GDM1 (cell line): ENCODE results near the gene CSGALNACT2.
"Not testable (repeated sequence)": the region's sequence is repeated elsewhere in the genome, so short reads cannot be mapped to it uniquely, and the experiment has no call there.

ENCODE experiments used
- DNase-seq: peaks from one replicate; lab custom pipeline; 2025; lab: John Stamatoyannopoulos, UW

The CSGALNACT2 gene

GRCh38 chr10:43125274-43125845, 12.9 kb upstream of the CSGALNACT2 start:
- no peak for DNase-seq

DNA sequence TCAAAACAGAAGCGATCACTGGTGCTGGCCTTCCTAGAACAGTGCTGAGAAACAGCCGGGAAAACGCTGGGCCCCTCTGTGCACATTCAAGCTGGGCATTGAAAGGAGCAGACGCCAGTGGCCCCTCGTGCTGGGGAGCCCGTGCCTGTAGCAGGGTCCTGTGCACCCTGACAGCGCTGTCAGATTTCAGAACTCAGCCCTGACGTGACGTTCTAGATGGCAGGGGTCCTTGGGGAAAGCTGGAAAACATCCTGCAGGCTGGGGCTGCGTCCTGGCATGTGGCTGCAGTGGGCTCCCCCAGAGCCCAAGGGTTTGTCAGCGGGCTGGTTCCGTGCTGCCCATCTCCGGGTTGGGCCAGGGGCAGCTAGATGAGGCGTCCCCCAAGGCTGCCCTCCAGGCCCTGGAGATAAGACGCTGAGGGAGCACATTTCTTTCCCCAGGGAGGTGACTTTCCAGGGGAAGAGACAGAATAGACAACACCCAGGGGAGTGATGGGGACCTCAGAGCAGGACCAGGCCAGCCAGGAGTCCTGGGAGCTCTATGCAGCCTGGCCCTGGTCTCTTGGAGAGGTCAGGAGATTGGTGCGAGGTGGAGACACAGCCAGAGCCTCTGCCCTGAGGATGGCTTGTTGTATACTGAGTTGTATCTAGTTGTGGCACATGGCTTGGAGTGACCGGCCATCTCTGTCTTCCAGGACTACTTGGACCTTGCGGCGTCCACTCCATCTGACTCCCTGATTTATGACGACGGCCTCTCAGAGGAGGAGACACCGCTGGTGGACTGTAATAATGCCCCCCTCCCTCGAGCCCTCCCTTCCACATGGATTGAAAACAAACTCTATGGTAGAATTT, 12.1 kb upstream of the CSGALNACT2 start:
- no peak for DNase-seq

DNA sequence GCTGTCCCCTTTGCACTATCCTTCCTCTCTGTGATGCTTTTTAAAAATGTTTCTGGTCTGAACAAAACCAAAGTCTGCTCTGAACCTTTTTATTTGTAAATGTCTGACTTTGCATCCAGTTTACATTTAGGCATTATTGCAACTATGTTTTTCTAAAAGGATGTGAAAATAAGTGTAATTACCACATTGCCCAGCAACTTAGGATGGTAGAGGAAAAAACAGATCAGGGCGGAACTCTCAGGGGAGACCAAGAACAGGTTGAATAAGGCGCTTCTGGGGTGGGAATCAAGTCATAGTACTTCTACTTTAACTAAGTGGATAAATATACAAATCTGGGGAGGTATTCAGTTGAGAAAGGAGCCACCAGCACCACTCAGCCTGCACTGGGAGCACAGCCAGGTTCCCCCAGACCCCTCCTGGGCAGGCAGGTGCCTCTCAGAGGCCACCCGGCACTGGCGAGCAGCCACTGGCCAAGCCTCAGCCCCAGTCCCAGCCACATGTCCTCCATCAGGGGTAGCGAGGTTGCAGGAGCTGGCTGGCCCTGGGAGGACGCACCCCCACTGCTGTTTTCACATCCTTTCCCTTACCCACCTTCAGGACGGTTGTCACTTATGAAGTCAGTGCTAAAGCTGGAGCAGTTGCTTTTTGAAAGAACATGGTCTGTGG, 11.4 kb upstream of the CSGALNACT2 start:
- DNase-seq, result no peak

GRCh38 chr10:43127442-43127841, 10.8 kb upstream of the CSGALNACT2 start:
- no peak for DNase-seq

GRCh38 chr10:43128331-43128730, 9.9 kb upstream of the CSGALNACT2 start:
- DNase-seq, result no peak

GRCh38 chr10:43128958-43129706, 9.1 kb upstream of the CSGALNACT2 start:
- DNase-seq, result peak; percentile 74

DNA sequence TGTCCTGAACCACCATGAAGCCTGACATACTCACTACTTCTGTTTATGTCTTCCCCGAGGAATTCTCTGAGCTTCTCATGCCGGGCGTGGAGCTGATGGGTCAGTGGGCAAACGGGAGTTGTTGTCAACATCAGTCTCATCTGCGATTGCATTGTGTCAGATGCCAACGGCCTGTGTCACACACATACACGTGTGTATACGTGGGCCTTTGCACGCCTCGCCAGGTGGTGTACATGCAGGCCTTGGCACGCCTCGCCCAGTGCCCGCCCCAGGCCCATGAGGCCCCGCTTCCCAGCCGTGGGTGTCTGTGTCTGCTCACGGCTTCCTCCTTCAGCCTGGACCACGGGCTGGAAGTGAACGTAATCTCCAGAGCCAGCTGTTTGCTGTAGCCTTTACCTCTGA, 7.5 kb upstream of the CSGALNACT2 start:
- no peak for DNase-seq

GRCh38 chr10:43131256-43131655, 7.0 kb upstream of the CSGALNACT2 start:
- no peak for DNase-seq

DNA sequence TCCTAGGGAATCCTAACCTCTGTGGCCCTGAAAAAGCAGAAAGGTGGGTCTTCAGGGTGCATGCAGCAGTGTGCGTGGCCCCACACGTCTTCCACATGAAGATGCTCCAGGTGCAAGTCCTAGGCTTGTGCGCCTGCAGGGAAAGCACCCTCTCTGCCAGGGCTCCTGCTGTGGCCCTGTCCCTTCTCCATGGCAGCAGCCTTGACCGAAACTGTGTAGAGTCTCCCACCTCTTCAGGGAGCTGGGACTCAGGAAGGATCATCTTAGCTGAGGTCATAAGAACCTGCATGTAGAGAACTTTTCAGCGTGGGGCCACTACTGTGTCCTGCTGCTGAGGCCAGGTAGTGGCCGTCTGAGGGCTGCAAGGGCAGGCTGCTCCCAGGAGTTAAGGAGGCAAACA, 6.3 kb upstream of the CSGALNACT2 start:
- no peak for DNase-seq

- no peak for DNase-seq
These were observed 5.1 kb upstream of the CSGALNACT2 start for GRCh38 chr10:43132867-43133787.

DNA sequence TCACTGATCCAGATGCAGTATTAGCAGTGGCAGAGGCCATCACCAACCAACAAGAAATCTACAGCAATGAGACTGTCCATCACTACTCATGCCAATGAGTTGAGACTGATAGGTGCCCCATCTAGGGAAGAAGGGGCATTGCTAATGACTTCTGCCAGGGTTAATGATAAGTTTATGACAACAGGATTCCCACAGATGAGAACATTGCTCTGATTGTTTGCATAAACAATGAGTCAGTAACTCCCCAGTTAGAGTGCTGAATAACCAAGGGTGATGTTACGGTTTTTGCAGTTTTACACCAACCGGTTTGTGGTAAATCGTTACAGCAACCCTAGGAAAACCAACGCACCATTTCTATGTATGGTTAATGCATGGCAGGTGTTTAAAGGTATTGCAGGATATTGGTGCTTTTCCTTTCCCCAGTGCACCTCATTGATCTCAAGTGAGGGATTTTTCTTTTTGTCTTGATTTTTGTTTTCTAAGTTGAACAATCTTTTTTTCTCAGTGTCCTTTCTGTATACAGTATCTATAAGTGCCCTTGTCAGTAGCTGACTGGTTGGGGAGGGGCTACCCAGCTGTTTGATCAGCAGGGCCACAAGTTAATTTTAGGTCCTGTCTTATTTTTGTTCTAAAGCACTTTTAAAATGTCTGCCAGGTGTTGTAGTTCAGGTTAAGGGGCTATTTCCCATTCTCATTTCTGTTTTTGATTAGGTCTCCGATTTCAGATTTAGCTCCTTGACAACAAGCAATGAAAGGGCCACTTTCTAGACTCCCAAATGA, 3.9 kb upstream of the CSGALNACT2 start:
- no peak for DNase-seq

DNA sequence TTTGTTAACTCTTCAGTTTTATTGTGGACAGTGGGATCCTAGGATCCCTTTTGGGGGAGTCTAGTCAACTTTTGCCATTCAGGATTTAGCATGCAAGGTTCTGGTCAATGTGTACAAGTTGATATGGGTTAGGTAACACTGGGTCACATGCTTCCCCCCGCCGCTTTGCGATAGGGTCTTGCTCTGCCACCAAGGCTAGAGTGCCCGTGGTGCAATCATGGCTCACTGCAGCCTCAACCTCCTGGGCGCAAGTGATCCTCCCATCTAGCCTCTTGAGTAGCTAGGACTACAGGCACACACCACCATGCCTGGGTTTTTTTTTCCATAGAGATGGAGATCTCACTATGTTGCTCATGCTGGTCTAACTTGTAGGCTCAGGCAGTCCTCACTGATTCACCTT, 3.2 kb upstream of the CSGALNACT2 start:
- no peak for DNase-seq

- no peak for DNase-seq
These were observed 2.6 kb upstream of the CSGALNACT2 start for GRCh38 chr10:43135656-43136055.

DNA sequence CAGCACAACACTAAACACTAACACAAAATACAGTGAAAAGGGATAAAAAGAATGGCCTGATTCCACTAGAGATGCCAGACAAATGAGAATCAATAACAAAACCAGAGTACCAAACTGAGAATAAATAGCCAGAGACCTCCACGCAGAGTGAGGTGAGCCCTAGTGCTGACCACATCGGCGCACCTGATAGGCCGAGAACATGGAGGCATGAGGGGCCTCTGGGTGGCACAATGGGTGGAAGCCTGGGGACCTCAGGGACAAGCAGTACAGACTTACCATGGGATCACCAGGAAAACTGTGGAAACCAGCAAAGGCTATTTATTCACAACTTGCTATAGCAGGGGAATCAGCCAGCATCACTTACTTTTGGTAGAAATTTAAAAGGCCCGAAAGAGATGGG, 1.8 kb upstream of the CSGALNACT2 start:
- DNase-seq, result no peak

DNA sequence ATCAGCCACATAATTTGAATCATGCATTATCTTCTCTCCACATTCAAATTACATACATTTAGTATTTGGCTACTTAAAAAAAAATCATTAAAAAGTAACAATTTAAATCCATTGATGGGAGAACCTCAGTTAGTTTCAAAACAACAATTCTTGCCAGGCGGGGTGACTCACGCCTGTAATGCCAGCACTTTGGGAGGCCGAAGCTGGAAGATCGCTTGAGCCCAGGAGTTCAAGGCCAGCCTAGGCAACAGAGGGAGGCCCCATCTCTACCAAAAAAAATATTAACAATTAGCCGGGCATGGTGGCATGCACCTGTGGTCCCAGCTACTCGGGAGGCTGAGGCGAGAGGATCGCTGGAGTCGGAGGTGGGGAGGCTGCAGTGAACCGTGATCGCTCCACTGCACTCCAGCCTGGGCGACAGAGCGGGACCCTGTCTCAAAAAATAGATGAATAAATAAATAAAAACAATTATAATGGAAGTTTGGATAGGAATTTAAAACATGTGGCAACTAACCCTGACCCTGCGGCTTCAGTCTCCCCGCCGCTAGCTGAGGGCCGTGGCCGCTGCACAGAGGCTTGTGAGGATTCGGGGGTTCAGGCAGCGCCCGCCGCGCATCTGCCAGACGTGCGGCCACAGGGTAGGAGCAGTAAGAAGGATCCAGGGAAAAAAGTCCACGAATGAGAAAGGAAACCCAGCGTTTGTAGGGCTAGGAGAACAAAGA, 1.1 kb upstream of the CSGALNACT2 start:
- DNase-seq, result no peak

DNA sequence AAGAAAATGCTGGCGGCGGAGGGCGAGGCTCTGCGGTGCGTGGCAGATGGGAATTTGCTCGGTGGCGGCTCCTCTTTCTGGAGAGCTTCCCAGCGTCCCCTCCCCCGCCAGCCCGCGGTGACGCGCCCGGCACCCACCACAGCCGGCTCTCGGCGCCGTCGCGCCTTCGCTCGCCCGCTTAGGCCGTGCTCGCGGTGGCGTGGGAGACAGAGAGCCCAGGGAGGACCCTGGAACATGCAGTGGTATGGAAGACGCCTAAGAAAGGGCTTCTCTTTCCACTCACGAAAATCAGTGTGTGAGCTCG, 576 bp upstream of the CSGALNACT2 start:
- no peak for DNase-seq

- no peak for DNase-seq
These were observed 554 bp downstream of the CSGALNACT2 start for GRCh38 chr10:43138757-43139241.

DNA sequence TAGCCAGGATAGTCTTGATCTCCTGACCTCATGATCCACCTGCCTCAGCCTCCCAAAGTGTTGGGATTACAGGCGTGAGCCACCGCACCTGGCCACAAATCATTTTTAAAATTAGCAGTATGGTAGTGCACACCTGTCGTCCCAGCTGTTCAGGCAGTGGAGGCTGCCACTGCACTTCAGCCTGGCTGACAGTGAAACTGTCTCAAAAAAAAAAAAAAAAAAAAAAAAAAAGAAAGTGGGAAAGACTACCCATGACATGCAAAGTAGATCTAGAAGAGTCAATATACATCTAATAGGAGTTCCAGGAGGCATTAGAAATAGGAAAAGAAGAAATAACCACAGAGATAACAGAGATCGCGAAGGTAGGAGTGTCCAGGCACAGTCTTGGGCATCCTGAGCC, 3.2 kb downstream of the CSGALNACT2 start:
- DNase-seq, result no peak

DNA sequence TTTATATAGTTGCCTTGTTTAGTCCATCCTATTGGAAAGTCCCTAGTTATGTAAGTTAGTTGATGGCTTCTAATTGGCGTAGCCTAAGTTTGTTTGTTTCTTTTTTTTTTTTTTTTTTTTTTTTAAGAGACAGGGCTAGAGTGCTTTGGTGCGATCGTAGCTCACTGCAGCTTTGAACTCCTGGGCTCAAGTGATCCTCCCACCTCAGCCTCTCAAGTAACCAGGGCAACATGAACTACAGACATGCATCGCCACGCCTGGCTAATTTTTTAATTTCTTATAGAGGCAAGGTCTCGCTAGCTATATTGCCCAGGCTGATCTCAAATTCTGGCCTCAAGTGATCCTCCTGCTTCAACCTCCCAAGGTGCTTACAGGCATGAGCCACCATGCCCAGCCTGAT, 7.1 kb downstream of the CSGALNACT2 start:
- DNase-seq, result no peak

DNA sequence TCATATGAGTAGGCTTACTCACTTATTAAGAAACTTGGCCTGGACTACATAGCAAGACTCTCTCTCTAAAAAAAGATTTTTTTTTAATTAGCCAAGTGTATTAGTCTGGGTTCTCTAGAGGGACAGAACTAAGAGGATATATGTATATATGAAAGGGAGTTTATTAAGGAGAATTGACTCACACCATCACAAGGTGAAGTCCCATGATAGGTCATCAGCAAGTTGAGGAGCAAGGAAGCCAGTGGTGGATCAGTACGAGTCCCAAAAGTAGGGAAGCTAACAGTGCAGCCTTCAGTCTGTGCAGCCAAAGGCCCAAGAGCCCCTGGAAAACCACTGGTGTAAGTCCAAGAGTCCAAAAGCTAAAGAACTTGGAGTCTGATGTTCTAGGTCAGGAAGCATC, 7.7 kb downstream of the CSGALNACT2 start:
- not testable (repeated sequence) for DNase-seq
